Stimulated activated CD4-positive, alpha-beta T cell treated with anti-CD3 and anti-CD28 coated beads, Interleukin-2, amount 100 ng/mL, for 4 hours (primary cell): ENCODE results near the gene SLC7A11.

ENCODE experiments used
- DNase-seq: peaks from one replicate; pipeline ENCODE4 v3.0.0-alpha.2; 2020; ENCODE audit warnings: low read depth

SLC7A11 gene

GRCh38 chr4:138161351-138161750 lies 80.8 kb downstream of the SLC7A11 start:
- no peak for DNase-seq

- no peak for DNase-seq
Observed at GRCh38 chr4:138158746-138159297, 83.3 kb downstream of the SLC7A11 start.

GRCh38 chr4:138140879-138141278 lies 101.3 kb downstream of the SLC7A11 start:
- DNase-seq = no peak

- DNase-seq = no peak
Observed at GRCh38 chr4:138138774-138139173, 103.4 kb downstream of the SLC7A11 start.

GRCh38 chr4:138135610-138136009 lies 106.5 kb downstream of the SLC7A11 start:
- no peak for DNase-seq

- no peak for DNase-seq
Observed at GRCh38 chr4:138118270-138118669, 123.9 kb downstream of the SLC7A11 start.

GRCh38 chr4:138115053-138115452 lies 127.1 kb downstream of the SLC7A11 start:
- no peak for DNase-seq

- DNase-seq = no peak
Observed at GRCh38 chr4:138114434-138114833, 127.7 kb downstream of the SLC7A11 start.
